Neural progenitor cell (in vitro differentiated cells): Measurements from ENCODE around the gene IL21R. TPM values are rescaled to one million over a fixed set of nuclear protein-coding genes. Genes with fewer than 3 reads are reported as not detected.

Experiments
- DNase-seq: peaks from one replicate; pipeline ENCODE4 v3.0.0-alpha.2; 2016; ENCODE audit warnings: low spot score
- H2AFZ ChIP-seq: fragments of 200-600 bp; sonication (generic); replicated peaks from 2 replicates; pipeline ENCODE4 v1.6.1; 2016; ENCODE audit warnings: antibody characterized with exemption
- H3F3A ChIP-seq: fragments of 200-600 bp; sonication (generic); 2 replicates; pipeline ENCODE4 v1.6.1; 2016; ENCODE audit warnings: antibody characterized with exemption, low read depth
- H3K27ac ChIP-seq: fragments of 200-600 bp; sonication (generic); 2 replicates; pipeline ENCODE4 v1.5.1; 2016; ENCODE audit warnings: mild to moderate bottlenecking
- H3K27me3 ChIP-seq: fragments of 200-600 bp; sonication (generic); 2 replicates; pipeline ENCODE4 v1.6.1; 2016; ENCODE audit warnings: mild to moderate bottlenecking, moderate library complexity
- H3K36me3 ChIP-seq: fragments of 200-600 bp; sonication (generic); 2 replicates; pipeline ENCODE4 v1.5.1; 2016
- H3K4me1 ChIP-seq: fragments of 200-600 bp; sonication (generic); 2 replicates; pipeline ENCODE4 v1.6.1; 2016; ENCODE audit warnings: mixed run types
- H3K4me2 ChIP-seq: fragments of 200-600 bp; sonication (generic); 2 replicates; pipeline ENCODE4 v1.6.1; 2016
- H3K4me3 ChIP-seq: fragments of 200-600 bp; sonication (generic); 2 replicates; pipeline ENCODE4 v1.5.1; 2016
- H3K79me2 ChIP-seq: fragments of 200-600 bp; sonication (generic); 2 replicates; pipeline ENCODE4 v1.6.1; 2016; ENCODE audit warnings: low read depth
- H3K9ac ChIP-seq: fragments of 200-600 bp; sonication (generic); 2 replicates; pipeline ENCODE4 v1.6.1; 2016
- H3K9me3 ChIP-seq: fragments of 200-600 bp; sonication (generic); 2 replicates; pipeline ENCODE4 v1.5.1; 2016; ENCODE audit warnings: low read depth
- H4K20me1 ChIP-seq: fragments of 200-600 bp; sonication (generic); 2 replicates; pipeline ENCODE4 v1.6.1; 2016; ENCODE audit warnings: low read depth
- H3K27ac Mint-ChIP-seq: 3 replicates; pipeline ENCODE4 v1.8.0; 2021; ENCODE audit warnings: mixed read lengths
- H3K27me3 Mint-ChIP-seq: 2 replicates; pipeline ENCODE4 v1.8.0; 2022; ENCODE audit warnings: low read depth, mild to moderate bottlenecking, inconsistent platforms, moderate library complexity, mixed read lengths; ENCODE audit not compliant: insufficient read depth
- H3K36me3 Mint-ChIP-seq: 3 replicates; pipeline ENCODE4 v1.8.0; 2021; ENCODE audit warnings: mixed read lengths
- H3K4me1 Mint-ChIP-seq: 3 replicates; pipeline ENCODE4 v1.8.0; 2021; ENCODE audit warnings: mixed read lengths
- H3K4me3 Mint-ChIP-seq: 3 replicates; pipeline ENCODE4 v1.8.0; 2021; ENCODE audit warnings: mild to moderate bottlenecking, moderate library complexity, mixed read lengths
- H3K9me3 Mint-ChIP-seq: 3 replicates; pipeline ENCODE4 v1.8.0; 2020; ENCODE audit warnings: mixed read lengths
- EZH2 ChIP-seq: fragments of 200-600 bp; sonication (generic); IDR thresholded peaks from 2 replicates; pipeline ENCODE4 v1.6.1; 2017; ENCODE audit warnings: antibody characterized with exemption, mild to moderate bottlenecking, moderate library complexity
- EZH2phosphoT487 ChIP-seq: fragments of 200-600 bp; sonication (generic); IDR thresholded peaks from 2 replicates; pipeline ENCODE4 v1.6.1; 2017; ENCODE audit warnings: antibody characterized with exemption
- total RNA-seq: library from RNA; depleted of rRNA; stranded (reverse); fragments of >200 nt; gene quantifications from 2 replicates; pipeline ENCODE4 v1.2.3, GENCODE V29; 2015; ENCODE audit warnings: low replicate concordance
- TF ChIP-seq, protein P1 (sequence below): fragments of 200-600 bp; sonication (generic); IDR thresholded peaks from 2 replicates; pipeline ENCODE4 v1.5.1; 2017; ENCODE audit warnings: antibody characterized with exemption, mild to moderate bottlenecking

The IL21R gene
- total RNA-seq, 1 donor from 2014 or later, result not detected

DNA sequence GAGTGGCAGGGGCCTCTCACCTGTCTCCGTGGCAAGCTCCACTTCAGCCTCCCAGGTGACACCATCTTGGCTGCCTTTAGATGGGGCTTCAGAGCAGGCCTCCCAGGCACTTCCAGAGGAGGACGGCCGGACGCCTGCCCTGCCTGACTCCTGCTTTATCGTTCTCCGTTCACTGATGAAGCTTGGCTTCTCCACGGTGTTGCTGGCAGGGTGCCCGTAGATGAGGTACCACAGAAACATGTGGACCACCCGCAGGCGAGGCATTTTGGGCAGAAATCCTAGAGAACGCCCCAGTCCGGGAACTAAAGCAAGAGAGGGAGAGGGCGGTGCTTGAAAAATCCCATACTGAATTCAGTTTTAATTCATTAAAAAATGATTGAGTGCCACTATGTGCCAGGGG is 93.2 kb downstream of the IL21R start:
- no peaks in the 10 kb centered on the region for H4K20me1 ChIP-seq
- no peak overlapping the region for H3K9ac ChIP-seq
- H3K36me3 ChIP-seq, result no peaks in the 10 kb centered on the region
- H3K4me1 Mint-ChIP-seq, result no peaks in the 10 kb centered on the region
- no peaks in the 10 kb centered on the region for H3K27me3 ChIP-seq
- H3K4me3 ChIP-seq, result no peak overlapping the region
- H3K79me2 ChIP-seq, result no peaks in the 10 kb centered on the region
- H3K27me3 Mint-ChIP-seq, result peaks cover 2% of the 10 kb centered on the region
- H3F3A ChIP-seq, result no peaks in the 10 kb centered on the region
- no peak overlapping the region for H3K4me2 ChIP-seq
- no peaks in the 10 kb centered on the region for H3K9me3 ChIP-seq
- DNase-seq, result no peak
- no peaks in the 10 kb centered on the region for H3K4me1 ChIP-seq
- TF ChIP-seq EZH2phosphoT487 (no peak), EZH2 (no peak)
- TF ChIP-seq, protein P1, sequence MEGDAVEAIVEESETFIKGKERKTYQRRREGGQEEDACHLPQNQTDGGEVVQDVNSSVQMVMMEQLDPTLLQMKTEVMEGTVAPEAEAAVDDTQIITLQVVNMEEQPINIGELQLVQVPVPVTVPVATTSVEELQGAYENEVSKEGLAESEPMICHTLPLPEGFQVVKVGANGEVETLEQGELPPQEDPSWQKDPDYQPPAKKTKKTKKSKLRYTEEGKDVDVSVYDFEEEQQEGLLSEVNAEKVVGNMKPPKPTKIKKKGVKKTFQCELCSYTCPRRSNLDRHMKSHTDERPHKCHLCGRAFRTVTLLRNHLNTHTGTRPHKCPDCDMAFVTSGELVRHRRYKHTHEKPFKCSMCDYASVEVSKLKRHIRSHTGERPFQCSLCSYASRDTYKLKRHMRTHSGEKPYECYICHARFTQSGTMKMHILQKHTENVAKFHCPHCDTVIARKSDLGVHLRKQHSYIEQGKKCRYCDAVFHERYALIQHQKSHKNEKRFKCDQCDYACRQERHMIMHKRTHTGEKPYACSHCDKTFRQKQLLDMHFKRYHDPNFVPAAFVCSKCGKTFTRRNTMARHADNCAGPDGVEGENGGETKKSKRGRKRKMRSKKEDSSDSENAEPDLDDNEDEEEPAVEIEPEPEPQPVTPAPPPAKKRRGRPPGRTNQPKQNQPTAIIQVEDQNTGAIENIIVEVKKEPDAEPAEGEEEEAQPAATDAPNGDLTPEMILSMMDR, result no peak
- no peak overlapping the region for H3K27ac Mint-ChIP-seq
- peaks cover 30% of the 10 kb centered on the region for H3K36me3 Mint-ChIP-seq
- H3K9me3 Mint-ChIP-seq, result no peaks in the 10 kb centered on the region
- H2AFZ ChIP-seq, result no peak overlapping the region
- H3K4me3 Mint-ChIP-seq, result no peak overlapping the region
- no peak overlapping the region for H3K27ac ChIP-seq

DNA sequence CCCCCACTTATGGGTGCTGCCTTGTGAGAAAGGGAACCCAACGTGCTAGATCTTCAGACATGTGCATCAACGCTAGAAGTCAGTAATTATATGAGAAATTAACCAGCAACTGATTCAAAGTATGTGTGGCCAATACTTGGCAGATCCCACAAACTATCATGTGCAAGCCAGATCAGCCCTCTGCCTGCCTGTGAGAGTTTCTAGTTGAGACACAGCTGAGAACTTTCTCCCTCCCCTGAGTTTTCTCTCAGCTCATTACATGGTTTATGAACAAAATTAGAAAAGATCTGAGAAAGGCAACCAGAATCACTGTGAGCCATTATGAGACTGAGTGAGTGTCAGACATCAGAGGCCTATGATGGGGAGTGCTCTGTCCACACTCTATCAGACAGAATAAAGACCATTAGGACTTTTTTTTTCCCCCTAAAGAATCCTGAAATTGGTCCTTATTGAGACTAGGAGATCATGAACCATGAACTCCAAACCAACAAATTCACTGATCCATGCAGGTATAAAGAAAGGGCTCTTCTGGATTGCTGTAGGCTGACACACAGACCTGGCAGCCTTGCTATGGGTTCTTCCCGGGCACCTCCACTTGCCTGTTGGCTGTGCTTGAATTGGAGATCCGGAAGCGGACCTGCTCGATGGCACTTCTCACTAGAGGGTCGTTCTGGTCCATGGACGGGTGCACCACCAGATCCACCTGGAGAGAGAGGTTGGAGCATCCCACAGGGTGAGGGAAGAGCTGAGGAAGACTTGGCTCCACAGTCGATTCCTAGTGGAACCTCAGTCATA is 96.3 kb downstream of the IL21R start:
- Histone ChIP-seq H3K79me2 (no peaks in the 10 kb centered on the region), H3K9me3 (no peaks in the 10 kb centered on the region), H3K36me3 (peaks cover 4% of the 10 kb centered on the region), H3K4me2 (no peak overlapping the region), H3K9ac (no peak overlapping the region), H4K20me1 (no peaks in the 10 kb centered on the region), H3K4me3 (no peak overlapping the region), H3K27me3 (no peaks in the 10 kb centered on the region), H3K4me1 (no peaks in the 10 kb centered on the region), H3K27ac (no peak overlapping the region), H3F3A (no peaks in the 10 kb centered on the region), H2AFZ (no peak overlapping the region)
- Mint-ChIP-seq H3K27ac (no peak overlapping the region), H3K4me3 (no peak overlapping the region), H3K36me3 (peaks cover 38% of the 10 kb centered on the region), H3K4me1 (no peaks in the 10 kb centered on the region), H3K27me3 (no peaks in the 10 kb centered on the region), H3K9me3 (no peaks in the 10 kb centered on the region)
- DNase-seq, result no peak
- TF ChIP-seq EZH2 (no peak), EZH2phosphoT487 (no peak)
- TF ChIP-seq, protein P1, result no peak

GRCh38 chr16:27498916-27499658 is 97.1 kb downstream of the IL21R start:
- Histone ChIP-seq H3K4me2 (no peak overlapping the region), H3K27me3 (no peaks in the 10 kb centered on the region), H3K4me1 (no peaks in the 10 kb centered on the region), H3K9ac (no peak overlapping the region), H3K27ac (no peak overlapping the region), H2AFZ (no peak overlapping the region), H4K20me1 (no peaks in the 10 kb centered on the region), H3F3A (no peaks in the 10 kb centered on the region), H3K36me3 (peaks cover 4% of the 10 kb centered on the region), H3K9me3 (no peaks in the 10 kb centered on the region), H3K79me2 (no peaks in the 10 kb centered on the region), H3K4me3 (no peak overlapping the region)
- Mint-ChIP-seq H3K9me3 (no peaks in the 10 kb centered on the region), H3K27me3 (no peaks in the 10 kb centered on the region), H3K4me3 (no peak overlapping the region), H3K27ac (no peak overlapping the region), H3K36me3 (peaks cover 45% of the 10 kb centered on the region), H3K4me1 (no peaks in the 10 kb centered on the region)
- DNase-seq, result no peak
- TF ChIP-seq EZH2 (no peak), EZH2phosphoT487 (no peak)
- TF ChIP-seq, protein P1, result no peak
